ENCODE data around the gene R3HDM2. TPM values are rescaled to one million over a fixed set of nuclear protein-coding genes. Genes with fewer than 3 reads are reported as not detected.

R3HDM2 gene
- 17.1 TPM for total RNA-seq

DNA sequence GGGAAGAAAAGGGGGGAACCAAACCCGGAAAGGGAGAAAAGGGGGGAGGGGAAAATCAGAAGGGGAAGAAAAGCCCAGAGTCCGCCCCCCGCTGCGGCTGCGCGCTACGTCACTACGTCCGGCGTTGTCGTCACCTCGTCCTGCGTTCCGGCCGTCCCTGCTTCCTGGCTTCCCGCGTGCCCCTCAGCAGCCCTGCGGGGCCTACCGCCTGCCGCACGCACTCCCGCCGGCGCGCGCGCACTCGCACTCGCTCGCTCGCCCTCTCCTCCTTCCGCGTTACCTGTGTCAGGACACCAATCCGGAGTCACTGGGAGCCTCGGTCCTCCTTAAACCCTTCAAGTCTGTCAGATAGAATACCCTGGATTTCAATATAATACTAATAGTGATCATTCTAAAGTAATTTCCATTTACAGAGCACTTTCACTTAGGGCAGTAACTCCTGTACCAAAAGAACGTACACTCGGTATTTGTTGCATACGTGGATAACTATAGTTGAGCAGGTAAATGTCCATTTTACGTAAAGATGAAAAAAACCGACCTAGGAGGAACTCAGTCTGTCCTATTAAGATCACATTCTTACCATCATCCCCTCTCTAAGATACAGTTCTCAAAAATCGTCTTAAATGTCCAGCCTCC, at the start of gene R3HDM2:
R3HDM2 (minus strand) TSS at position 113 of the 636 bp plus-strand sequence. CDS start 120,615 bp downstream, outside the sequence.
- no peak for FAIRE-seq
- DNase-seq (ENCODE audit: low spot score in 2 of 2): peak; percentile 97

DNA sequence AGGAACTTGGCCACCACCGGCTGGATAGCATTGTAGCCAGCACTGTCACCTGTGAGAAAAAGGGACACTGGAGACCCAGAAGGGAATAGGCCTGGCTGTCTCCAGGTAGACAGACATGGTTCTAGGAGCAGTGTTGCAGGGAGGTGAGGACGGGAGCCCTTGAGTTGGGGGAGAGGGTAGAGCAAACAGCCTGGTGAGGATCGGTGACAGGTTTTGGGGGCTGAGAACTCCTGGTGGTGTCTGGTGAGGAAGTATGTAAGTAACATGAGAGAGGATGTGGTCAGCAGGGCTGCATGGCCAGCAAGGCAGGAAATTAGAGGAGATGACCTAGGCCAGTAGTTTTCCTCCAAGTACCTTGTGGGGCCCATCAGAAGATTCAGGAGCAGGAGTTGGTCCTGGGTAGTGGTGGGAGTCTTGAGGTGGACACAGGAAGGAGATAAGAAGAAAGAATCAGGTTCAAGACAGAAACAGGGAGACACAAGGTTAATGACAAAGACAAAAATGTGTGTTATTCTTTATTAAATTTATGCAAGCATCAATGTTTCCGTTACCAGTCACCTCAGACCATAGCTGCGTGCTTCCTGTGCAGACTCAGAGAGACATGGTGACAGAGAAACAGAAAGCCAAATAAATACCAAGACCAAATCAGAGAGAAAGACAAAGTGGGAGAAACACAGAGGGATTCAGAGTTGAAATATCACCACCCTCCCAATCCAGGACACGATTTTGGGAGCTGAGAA, 48.7 kb upstream of the R3HDM2 start, which contains the start of gene ARHGAP9:
ARHGAP9 (minus strand) TSS at position 491 of the 740 bp plus-strand sequence; CDS start at position 31, 460 bp downstream.
- FAIRE-seq (no peak), DNase-seq (ENCODE audit: low spot score in 2 of 2) (no peak)

DNA sequence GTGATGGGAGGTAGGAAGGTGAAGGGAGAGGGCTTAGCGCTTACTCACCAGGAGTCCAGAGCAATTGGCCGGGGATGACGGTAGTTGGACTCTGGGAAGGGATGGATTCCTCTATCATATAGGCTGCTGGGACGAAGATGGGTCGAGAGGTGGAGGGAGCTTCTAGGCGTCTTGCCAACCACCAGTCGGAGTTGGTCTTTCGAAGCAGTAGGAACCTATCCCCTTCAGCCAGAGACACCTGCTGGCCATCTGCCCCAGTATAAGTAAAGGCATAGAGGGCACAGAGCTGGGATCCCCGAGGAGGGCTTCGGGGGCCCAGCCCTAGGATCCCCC, 48.2 kb upstream of the R3HDM2 start:
- FAIRE-seq: no peak
- DNase-seq (ENCODE audit: low spot score in 2 of 2): no peak

DNA sequence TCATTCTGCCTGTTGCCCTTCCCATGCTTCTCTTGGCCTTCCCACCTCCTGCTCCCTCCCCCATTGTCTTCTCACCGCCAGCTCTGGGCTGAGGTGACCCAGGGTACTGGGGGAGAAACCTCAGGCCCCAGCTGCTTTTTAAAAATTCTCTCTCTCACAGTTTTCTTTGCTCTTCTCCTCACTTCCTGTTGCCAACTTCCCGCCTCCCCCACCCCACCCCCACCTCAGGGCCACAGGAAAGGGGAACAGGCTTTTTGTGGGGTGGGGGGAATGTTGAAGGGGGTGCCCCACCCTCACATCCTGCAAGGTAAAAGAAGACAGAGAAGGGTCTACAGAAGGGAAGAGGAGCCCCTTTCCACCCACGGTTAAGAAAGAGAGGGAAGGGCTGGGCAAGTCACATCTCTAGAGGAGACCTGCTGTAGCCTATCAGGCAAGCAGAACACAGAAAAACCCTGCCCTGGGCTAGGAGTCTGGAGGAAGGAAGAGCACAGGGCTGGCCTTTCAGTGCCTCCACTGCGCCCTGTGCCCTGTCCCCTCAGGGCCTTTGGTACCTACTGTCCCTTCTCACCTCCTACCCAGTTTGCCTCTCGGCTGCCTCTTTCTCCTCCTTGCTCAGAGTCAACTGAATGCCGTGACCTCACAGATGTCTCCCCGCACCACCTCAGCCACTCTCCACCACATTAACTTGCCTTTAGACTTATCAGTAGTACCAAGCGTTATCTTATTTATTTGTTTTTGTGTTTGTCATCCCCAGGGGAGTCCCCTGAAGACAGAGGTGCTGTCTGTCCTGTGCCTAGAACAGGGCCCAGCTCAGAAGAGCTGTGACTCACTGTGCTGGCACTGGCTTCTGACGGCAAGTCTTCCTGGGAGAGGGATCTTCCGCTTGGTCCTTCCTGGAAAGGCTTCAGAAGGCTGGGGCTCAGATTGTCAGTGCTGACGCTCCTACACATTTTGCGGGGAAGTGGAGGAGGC, 47.2 kb upstream of the R3HDM2 start:
- no peak for FAIRE-seq

DNA sequence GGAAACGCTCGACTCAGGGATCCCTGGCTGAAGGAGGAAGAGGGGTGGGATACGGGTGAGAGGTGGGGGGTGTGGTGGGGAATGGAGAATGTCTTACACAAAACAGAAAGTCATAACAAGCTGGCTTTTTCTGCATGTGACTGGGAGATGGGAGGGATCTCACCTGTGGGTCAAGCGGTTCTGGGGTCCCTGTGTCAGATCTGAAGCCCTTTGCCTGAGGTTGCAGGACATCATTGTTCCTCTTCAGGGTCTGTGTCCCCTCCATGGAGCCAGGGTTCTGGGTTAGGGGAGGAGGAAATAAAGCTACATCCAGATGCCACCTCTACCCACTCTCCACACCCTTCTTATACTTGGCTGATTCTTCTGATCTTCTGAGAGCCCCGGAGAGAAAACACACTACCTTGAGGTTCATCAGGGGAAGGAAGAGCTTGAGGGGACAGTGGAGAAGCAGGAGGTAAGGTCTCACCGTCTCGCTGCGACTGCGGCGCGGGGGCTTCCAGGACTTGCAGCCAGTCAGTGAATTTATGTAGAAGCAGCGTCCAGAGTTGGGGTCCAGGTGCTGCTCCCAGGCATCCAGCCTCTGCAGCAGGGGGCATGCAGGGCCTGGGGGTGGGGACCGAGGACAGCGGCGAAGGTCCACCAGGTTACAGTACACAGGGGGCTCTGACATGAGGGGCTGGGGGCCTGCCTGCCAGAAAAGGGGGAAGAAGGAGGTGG, 46.3 kb upstream of the R3HDM2 start:
- no peak for DNase-seq (ENCODE audit: low spot score in 2 of 2)
- no peak for FAIRE-seq

More for the DNA sequence above, 47.2 kb upstream of the R3HDM2 start:
- no peak for DNase-seq (ENCODE audit: low spot score in 2 of 2)

DNA sequence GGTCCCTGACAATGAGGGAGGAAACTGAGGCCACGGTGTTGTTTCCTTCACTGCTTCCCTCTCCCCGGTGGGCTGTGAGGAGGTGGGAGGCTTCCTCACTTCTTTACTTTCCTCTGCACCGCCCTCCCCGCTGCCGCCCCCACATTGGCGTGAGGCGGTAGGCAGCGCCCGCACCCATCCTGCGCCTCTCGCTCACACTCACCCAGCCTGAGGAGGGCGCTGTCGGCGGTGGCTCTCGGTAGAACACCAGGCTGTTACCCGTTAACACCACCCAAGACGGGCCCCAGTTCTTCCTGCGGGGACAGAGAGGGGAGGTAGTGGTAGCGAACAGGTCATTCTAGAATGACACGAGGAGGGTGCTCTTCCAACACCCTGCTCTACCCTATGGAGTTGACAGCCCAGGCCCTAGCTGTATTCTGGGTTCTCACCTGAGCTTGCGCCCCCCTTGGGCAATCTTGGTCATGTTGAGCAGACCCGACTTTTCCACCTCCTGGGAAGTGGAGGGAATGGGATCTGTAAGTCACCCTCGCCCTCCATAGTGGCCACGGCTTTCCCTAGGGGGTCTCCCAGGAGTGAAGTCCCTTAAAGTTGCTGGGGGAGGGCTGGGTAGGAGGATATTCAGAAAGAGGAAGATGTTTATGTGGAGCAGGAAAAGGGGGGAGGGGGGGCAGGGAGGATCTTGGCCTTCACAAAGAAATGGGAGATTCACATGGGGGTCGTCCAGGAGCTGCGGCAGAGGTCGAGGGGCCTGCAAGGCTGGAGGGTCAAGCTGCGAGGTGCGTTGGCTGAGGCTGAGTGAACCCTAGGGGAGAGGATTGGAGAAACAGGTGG, 45.5 kb upstream of the R3HDM2 start:
- FAIRE-seq: no peak
- DNase-seq (ENCODE audit: low spot score in 2 of 2): no peak

DNA sequence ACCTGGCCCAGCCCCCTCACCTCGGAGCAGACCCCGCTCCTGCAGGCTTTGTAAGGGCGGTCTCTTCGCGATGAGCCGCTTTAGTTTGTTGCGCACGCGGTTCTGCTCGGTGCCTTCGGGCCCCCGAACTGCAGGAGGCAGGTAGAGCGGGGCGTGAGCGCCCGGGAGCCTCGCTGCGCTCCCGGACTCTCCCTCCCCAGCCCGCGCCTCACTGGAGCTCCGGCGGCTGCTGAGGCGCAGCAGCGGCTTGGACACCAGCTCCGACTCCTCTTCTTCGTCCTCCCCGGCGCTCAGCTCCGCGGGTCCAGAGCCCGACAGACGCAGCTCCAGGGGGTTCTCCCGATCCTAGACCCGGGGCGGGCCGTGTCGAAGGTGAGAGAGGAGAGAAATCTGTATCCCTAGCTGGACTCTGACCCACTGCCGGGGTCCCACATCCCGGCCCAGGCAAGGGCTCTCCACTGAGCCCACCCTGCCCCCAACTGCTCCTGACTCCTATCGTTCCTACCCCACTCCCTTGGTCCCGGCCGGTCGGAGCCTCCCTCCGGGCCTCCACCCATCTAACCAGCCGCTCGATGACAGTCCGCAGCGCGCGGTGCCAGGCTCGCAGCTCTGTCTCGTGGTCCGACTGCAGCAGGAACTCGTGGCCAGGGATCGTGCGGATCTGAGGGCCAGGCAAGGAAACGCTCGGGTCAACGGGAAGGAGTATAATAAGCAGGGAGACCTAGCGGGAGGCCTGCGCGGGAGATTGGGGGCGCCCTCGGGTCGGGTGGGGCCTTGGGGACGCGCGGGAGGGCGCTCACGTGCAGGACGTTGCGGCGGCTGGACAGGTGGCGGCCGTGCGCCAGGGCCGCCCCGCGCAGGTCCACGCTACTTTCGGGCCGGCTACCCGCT, 44.7 kb upstream of the R3HDM2 start:
- DNase-seq (ENCODE audit: low spot score in 2 of 2) (peak in 1 of 2 donors; percentile 66), FAIRE-seq (no peak)

DNA sequence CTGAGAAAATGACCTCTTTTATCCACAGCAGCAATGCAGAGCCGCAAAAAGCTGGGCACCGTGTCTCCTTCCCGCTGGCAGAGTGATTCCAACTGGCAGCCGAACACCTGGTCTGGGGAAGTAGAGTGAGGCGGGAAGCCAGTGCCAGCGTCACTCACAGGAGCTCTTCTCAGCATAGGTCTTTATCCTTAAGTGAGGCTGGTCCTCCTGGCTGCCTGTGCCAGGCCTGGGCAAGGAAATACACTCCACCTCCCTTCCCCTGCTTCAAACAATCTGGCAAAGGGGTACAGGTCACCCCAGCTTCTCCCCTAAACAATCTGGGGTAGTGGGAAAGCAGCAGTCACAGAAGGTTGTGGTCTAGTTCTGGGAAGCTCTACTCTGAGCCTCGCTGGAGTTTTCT, 44.0 kb upstream of the R3HDM2 start:
- no peak for DNase-seq (ENCODE audit: low spot score in 2 of 2)

DNA sequence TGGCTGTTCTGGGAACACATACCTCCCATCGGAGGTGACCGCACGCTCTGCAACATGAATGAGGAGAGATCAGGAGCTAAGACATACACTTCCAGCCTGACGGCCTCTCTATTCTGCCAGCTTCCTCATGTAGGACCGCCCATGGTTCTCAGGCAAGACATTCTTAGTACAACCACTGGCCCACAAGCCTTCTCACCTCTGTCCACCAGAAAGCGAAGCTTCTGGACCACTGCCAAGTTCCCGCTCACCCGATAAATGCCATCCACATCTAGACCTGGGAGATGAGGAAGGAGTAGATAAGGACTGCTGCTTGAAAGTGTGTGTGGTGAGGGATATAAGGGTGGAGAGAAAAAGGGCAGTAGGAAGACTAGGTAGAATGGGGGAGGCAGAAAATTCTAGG, 43.6 kb upstream of the R3HDM2 start:
- DNase-seq (ENCODE audit: low spot score in 2 of 2) (no peak), FAIRE-seq (no peak)

More for the DNA sequence above, 44.0 kb upstream of the R3HDM2 start:
- no peak for FAIRE-seq

DNA sequence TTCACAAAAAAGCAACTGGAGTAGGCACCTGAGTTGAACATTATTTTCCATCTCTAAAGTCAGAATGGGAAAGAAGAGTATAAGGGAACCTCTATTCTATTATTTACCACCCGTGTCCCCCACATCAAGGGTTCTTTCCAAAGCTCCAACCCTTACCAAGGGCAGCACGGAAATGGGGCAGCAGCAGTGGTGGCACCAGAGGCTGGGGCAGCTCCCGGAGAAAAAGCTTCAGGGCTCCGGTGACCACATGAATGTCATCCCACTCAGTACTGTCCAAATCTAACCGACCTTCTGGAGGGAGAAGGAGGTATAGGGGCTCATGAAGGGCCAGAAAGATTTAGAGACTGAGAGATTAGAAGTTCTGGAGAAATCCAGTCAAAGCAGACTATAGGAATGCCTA, 43.0 kb upstream of the R3HDM2 start:
- DNase-seq (ENCODE audit: low spot score in 2 of 2) (no peak), FAIRE-seq (no peak)

DNA sequence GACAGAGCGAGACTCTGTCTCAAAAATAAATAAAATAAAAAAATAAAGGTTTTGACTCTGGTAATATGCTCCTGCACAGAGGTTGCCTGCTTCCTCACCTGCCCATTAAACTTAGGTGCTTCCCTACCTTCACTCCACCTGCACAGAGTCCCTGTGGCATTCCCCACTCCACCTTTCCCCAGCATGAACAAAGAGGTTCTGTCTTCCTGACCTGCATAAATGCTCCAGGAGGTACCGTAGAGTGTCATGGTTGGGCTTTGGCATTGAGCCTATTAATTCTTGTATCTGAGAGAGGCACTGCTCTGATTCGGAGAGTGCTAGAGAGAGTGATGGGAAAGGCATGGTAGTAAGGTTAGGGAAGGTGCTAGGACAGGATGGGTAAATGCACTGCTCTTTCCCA, 42.5 kb upstream of the R3HDM2 start:
- FAIRE-seq (no peak), DNase-seq (ENCODE audit: low spot score in 2 of 2) (no peak)

DNA sequence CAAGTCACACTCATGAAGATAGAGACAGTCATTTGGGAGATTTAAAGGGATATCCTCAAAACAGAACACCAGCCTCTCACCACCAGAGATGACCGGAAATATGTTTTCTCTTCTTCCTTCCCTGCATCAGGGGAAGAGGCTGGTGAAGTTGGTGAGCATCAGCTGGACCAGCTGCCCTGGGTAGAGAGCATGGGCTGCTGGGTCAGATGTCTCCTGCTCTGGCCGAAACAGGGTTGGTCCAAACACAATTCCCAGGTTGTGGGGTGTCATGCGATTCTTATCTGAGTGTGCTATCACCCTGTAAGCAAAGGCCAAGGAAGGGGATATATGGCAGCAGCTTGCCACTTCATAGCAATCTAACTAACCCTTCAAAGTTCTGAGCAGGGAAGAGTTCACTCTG, 41.5 kb upstream of the R3HDM2 start:
- FAIRE-seq: no peak
- no peak for DNase-seq (ENCODE audit: low spot score in 2 of 2)

DNA sequence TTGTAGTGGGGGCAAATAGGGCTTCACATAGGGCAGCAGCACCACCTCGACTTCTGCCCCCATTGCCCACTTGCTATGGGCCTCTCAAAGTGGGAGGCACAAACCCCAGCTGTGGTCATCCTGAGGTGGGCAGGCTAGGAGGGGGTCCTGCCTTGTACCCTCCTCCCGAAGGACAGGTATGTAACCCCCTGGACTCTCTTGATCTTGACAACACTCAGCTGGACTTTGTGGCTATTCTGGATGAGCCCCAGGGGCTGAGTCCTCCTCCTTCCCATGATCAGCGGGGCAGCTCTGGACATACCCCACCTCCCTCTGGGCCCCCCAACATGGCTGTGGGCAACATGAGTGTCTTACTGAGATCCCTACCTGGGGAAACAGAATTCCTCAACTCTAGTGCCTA, 40.8 kb upstream of the R3HDM2 start:
- DNase-seq (ENCODE audit: low spot score in 2 of 2): no peak
- FAIRE-seq: no peak

DNA sequence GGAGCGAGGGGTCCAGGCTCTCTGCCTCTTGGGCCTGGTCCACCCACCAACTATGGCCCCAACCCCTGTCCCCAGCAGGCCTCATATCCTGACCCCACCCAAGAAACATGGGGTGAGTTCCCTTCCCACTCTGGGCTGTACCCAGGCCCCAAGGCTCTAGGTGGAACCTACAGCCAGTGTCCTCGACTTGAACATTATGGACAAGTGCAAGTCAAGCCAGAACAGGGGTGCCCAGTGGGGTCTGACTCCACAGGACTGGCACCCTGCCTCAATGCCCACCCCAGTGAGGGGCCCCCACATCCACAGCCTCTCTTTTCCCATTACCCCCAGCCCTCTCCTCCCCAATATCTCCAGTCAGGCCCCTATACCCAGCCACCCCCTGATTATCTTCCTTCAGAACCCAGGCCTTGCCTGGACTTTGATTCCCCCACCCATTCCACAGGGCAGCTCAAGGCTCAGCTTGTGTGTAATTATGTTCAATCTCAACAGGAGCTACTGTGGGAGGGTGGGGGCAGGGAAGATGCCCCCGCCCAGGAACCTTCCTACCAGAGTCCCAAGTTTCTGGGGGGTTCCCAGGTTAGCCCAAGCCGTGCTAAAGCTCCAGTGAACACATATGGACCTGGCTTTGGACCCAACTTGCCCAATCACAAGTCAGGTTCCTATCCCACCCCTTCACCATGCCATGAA, 40.3 kb upstream of the R3HDM2 start:
- no peak for FAIRE-seq
- no peak for DNase-seq (ENCODE audit: low spot score in 2 of 2)

DNA sequence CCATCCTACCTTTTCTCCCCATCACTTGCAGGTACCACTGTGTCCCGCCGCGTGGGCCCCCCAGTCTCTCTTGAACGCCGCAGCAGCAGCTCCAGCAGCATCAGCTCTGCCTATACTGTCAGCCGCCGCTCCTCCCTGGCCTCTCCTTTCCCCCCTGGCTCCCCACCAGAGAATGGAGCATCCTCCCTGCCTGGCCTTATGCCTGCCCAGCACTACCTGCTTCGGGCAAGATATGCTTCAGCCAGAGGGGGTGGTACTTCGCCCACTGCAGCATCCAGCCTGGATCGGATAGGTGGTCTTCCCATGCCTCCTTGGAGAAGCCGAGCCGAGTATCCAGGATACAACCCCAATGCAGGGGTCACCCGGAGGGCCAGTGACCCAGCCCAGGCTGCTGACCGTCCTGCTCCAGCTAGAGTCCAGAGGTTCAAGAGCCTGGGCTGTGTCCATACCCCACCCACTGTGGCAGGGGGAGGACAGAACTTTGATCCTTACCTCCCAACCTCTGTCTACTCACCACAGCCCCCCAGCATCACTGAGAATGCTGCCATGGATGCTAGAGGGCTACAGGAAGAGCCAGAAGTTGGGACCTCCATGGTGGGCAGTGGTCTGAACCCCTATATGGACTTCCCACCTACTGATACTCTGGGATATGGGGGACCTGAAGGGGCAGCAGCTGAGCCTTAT, 39.6 kb upstream of the R3HDM2 start:
- no peak for FAIRE-seq

DNA sequence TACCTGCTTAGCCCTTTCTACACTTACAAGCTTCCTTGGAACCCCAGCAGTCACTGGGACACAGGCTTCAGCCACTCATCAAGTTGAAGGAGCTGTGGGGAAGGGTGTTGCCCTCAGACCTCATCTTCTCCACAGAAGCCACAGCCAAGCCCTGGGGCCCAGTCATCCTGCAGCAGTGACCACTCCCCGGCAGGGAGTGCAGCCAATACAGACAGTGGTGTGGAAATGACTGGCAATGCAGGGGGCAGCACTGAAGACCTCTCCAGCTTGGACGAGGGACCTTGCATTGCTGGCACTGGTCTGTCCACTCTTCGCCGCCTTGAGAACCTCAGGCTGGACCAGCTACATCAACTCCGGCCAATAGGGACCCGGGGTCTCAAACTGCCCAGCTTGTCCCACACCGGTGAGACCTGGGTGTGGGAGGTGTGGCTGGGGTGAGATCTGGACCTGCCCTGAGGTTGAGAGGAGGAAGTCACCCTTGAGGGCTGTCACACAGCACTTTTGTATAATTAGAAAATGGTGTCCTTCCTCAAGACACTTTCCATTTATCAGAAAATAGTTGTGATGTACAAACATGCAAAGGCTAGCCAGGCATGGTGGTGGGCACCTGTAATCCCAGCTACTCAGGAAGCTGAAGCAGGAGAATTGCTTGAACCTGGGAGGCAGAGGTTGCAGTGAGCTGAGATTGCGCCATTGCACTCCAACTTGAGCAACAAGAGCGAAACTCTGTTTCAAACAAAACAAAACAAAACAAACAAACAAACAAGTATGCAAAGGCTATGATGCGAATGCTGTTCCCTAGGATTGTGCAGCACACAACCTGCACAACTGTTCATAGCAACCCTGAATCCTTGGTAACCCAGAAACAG, 38.7 kb upstream of the R3HDM2 start:
- no peak for FAIRE-seq
- no peak for DNase-seq (ENCODE audit: low spot score in 2 of 2)

More for the DNA sequence above, 39.6 kb upstream of the R3HDM2 start:
- no peak for DNase-seq (ENCODE audit: low spot score in 2 of 2)

All from frontal cortex (tissue), 4 donors.